GM19467 (cell line): Measurements from ENCODE around the gene RGS10.

Experiments used
- ATAC-seq: cut with Tn5 transposase; IDR thresholded peaks from one replicate; pipeline ENCODE4 v1.9.1; 2021; ENCODE audit warnings: mild to moderate bottlenecking, moderate library complexity; ENCODE audit not compliant: unreplicated experiment

The RGS10 gene

DNA sequence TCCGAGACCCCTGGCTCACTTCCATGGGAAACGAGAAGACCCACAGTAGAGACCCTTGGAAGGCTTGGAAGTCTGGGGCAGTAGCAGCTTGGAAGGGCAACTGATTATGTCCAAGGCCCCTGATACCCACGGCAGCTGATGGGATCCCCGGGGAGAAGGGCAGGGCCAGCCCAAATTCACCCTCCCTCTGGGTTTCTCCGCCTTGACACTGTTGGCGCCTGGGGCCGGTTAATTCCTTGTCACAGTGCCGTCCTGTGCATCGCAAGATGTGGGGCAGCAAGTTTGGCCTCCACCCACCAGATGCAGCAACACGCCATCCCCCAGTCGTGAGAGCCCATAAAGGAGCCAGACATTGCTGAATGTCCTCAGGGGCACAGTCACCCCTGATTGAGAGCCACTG is 89.2 kb downstream of the RGS10 start:
- ATAC-seq: no peak

DNA sequence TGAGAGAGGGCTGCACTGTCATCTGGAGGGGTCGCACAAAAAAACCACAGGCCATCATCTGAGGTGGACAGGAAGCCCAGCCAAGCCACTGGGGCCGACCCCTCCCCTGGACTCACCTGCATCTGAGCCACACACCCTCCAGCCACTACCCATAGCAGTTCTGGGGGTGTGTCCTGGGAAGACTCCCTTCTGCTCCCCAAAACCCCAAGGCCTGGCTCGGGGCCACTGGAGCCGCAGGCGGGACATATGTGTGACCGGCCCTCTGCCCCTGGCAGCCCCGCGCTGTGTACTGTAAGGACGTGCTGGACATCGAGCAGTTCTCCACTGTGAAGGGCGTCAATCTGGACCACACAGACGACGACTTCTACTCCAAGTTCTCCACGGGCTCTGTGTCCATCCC is 90.1 kb downstream of the RGS10 start:
- no peak for ATAC-seq

DNA sequence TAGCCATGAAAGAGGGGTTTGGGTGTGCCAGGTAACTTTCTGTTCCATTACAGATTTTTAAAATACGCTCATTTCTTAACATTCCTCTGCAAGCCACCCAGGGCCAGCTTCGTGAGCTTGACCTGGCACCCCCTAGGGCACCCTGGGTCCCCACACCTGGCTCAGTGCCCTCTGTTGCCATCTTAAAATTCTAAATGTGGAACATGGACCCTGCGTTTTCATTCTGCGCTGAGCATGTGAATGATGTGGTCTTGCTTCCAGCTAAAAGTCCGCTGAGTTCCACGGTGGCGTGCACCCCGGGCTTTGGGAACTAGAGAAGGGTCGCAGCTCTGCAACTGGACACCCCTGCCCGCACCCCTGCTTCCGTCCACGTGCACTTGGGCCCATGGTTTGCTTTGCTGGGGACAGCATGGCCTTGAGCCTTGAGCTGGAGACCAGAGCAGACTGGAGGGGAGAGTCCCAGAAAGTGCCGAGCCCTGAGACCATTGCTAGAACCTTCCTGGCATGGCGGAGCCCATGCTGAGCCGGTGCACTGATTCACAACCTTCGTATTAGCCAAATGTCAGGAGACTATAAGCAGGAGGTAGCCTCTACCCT is 91.1 kb downstream of the RGS10 start:
- ATAC-seq: no peak

DNA sequence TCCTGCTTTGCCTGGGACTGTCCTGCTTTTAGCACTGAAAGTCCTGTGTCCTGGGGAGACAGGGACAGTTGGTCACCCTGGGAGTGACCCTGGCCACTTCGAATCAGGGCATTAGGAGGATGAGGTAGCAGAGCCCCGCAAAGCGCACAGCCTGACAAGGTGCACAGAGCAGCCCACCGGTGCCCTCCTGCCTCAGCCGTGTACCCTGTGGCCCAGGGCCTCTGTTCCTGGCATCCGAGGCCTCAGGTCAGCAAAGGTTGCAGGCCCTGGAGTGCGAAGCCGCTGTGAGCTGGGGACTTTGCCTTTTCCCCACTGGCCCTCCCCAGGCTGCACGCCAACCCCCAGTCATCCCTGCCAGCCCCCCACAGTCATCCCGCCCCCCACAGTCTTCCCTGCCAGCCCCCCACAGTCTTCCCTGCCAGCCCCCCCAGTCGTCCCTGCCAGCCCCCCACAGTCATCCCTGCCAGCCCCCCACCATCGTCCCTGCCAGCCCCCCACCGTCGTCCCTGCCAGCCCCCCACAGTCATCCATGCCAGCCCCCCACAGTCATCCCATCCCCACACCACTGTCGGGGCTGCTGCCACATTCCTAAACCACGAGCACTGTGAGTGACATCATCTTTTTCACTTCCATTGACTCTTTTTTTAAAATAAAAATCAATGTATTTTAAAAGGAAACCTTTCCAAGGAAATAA is 91.8 kb downstream of the RGS10 start:
- no peak for ATAC-seq
